NCI-H2196 (cell line): ENCODE data around the gene LINGO3.
A peak's percentile ranks its signal among the peaks of the same experiment; 100 is the strongest.
"Not testable (repeated sequence)": the region's sequence is repeated elsewhere in the genome, so short reads cannot be mapped to it uniquely, and the experiment has no call there.

Source experiments
- DNase-seq: peaks from one replicate; lab custom pipeline; 2025; ENCODE audit not compliant: unreplicated experiment; lab: John Stamatoyannopoulos, UW

The LINGO3 gene, protein sequence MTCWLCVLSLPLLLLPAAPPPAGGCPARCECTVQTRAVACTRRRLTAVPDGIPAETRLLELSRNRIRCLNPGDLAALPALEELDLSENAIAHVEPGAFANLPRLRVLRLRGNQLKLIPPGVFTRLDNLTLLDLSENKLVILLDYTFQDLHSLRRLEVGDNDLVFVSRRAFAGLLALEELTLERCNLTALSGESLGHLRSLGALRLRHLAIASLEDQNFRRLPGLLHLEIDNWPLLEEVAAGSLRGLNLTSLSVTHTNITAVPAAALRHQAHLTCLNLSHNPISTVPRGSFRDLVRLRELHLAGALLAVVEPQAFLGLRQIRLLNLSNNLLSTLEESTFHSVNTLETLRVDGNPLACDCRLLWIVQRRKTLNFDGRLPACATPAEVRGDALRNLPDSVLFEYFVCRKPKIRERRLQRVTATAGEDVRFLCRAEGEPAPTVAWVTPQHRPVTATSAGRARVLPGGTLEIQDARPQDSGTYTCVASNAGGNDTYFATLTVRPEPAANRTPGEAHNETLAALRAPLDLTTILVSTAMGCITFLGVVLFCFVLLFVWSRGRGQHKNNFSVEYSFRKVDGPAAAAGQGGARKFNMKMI

DNA sequence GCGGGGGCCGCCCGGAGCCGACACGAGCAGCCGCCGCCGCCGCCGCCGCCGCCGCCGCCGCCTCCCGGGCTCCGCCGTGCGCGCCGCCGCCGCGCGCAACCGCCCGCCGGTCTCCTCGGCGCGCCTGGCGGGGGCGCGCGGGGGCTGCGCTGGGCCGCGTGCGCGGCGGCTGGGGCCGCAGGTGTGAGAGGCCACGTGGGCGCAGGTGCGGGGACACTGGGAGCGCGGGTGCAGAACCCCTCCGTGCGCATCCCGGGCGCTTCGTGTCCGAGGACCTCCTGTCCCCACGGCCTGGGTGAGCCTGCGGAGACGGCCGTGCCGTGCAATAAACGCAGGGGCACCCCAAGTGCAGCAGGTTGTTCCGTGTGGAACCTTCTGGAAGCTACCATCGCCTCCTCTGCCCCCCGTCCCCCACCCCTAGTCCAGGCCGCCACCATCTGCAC, at the start of gene LINGO3:
Gene LINGO3, minus strand, starts transcription at position 41 of the 443 bp plus-strand sequence. CDS start 16,378 bp downstream, outside the sequence.
- peak; percentile 64 for DNase-seq

DNA sequence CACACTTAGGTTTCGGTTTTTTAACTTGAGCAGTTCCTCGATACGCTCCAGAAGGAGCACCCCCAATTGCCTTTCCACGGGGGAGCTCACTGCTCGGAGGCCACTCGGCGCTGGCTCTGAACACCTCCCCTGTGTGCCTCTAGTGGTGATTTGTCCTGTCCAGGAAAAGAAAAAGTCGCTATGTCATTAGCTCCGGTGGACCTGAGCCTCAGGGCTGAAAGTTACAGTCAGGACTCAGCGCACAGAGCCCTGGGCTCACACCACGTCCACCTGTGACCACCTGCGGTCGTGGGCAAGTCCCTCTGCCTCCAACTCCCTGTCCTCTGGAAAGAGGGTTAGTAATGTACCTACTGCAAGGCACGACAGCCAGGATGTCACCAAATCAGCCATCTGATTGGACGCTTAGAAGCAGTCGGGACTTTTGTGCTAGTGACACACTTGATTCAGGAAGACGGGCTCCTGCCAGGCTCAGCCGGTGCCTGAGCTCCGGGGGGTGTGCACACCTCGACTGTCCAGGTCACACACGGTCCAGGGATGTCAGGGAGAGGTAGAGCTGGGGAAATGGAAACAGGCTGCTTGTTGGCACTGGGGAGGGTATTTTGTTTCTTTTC, 48.2 kb upstream of the LINGO3 start:
- DNase-seq: no peak

DNA sequence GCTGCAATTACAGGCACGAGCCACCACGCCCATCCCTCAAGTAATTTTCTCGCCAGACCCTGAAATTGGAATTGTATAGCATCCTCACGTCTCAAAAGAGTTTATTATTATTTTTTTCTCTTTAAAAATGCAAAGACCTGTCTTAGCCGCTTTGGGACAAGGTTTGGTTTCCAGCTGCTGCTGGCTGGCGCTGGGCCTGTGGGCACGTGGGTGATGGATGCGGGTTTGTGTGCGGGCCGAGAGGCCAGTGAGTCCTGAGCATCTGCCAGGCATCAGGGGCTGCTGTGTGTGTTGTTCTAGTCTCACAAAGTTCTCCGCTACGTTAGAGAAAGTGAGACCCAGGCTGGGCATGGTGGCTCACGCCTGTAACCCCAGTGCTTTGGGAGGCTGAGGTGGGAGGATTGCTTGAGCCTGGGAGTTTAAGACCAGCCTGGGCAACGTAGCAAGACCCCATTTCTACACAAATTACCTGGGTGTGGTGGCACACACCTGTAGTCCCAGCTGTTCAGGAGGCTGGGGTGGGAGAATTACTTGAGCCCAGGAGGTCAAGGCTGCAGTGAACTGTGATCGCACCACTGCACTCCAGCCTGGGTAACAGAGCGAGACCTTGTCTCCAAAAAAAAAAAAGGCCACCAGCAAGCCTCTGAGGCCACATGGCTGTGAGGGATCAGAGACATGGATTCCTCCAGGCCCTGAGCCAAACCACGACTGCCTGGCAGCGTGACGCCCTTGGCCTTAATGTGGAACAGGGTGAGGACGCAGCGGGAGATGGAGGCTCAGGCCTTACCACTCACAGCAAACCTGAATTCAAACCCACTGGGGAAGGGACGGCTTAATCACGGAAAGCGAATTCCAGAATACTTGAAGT, 47.4 kb upstream of the LINGO3 start:
- peak; percentile 11 for DNase-seq

DNA sequence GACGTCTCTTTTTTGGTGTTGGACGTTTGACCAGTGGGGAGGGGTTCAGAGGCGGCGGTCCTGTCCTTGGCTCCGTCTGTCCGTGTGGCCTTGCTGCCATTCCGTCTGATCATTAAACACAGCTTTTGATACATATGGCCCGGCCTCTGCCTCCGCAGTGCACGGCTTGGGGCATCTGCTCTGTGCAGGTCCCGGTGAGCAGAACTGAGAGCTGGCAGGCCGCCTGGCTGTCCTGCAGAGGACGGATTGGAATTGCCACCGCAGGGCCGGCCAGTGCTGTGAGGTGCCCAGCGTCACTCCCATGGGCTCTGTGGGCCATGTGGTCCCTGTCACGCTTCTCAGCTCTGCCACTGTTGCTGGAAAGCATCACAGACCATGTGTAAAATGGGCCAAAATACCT, 46.7 kb upstream of the LINGO3 start:
- DNase-seq: no peak

DNA sequence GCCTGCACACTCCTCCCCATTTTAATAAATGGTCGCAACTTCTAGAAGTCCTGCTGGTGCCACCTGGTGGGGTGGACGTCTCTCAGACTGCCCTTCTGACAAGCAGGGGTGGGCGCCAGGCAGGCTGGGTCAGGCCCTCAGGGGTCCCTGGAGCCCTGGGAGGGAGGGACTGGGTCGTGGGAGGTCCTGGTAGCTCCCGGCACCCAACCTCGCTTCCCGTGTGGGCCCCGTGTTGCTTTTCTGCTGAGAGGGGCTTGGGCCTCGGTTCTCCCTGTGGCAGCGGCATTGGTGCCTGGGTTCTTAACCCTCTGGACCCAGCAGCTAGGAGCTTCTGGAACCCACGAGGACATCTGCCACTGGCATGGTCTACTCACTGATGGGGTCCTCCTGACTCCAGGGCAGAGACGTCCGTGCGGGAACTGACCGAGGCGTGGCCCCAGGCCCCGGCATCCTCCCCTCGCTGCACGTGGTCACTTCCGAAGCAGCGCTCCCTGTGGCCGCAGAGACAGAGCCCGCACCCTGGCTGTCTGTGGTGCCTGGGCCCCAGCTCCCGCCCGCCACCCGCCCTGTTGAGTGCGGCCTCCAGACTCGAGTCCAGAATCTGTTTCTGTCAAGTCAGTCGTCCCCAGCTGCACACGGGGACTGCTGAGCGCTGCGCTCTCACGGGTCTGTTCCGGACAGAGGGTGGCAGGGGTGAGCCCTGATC, 46.1 kb upstream of the LINGO3 start:
- DNase-seq: no peak

DNA sequence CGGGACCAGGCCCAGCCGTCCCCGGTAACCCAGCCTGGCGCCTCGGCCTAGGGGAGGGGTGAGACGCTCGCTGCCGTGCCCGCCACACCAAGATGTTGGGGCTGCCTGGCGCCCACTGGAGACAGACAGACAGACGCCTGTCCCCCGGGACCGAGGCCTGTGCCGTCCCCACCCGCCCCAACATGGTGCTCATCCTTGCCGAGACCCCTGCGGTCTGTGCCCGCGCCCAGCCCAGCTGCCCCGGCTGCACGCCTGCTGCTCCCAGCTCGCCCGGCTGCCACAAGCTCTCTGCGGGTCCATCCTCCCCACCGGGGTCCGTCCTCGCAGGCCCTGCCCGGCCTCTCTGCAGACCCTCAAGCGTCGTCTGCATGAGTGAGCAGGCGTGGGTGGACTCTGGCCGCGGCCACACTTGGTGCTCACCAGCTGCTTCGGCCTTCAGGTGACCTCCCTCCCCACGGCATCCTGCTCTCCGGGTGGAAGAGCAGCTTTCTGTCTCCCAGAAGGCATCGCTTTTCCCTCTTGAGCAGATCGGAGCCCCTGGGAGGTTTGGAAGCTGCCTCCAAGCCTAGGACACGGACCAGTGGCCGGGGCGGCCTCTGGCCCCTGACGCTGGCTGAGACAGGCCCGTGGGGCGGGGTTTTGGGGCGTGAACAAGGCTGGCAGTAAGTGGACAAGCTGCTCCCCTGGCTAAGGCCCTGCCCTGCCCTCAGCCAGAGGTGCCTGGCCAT, 45.4 kb upstream of the LINGO3 start:
- no peak for DNase-seq

DNA sequence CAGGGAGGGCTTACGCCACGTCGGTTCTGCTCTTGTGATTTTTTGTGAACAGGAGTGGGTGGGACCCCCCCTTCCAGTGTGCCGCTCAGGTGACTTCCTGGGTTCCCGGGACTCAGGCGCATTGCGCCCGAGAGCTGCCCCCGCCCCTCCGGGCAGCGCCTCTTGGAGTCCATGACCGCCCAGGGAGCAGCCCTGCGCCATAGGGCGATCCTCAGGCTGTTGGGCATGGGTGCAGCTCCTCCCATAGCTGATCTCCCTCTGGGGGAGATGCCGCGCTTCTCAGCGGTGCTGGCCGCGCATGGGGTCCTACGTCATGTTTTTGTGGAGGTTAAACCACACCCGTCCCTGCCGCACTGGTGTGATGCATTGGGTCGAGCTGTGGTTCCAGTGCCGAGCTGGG, 44.2 kb upstream of the LINGO3 start:
- DNase-seq: no peak

DNA sequence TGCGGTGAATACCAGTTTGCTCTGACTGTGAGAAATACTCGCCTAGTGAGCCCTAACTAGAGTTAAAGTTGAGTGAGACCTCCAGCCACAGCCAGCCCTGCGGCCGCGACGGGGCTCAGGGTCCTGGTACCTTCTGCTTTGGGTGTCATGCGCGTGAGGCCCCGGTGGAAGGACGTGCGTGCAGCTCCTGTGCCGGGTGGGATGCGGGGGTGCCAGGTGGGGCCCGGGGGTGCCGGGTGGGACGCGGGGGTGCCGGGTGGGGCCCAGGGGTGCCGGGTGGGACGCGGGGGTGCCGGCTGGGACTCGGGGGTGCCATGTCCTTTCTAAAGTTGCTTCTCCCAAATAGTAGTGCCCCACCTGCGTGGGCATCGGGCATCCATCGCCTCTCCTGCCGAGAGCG, 43.6 kb upstream of the LINGO3 start:
- no peak for DNase-seq

DNA sequence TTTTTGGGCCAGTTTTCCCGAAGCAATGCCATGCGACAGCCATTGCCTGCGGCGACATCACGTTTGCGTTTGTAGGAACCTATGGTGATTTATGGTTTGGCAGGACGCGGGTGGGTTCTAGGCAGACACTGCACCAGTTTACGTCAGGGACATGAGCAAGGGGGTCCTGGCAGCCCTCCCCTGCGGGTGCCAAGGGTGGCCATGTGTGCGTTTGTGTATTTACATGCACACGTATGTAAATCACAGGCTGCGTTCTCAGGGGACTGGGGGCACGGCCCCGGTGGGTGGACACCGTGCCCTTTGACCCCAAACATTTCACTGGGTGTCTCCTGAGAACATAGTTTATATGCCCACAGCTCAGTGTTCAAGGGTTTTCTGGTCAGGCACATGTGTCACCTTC, 42.7 kb upstream of the LINGO3 start:
- DNase-seq: no peak

DNA sequence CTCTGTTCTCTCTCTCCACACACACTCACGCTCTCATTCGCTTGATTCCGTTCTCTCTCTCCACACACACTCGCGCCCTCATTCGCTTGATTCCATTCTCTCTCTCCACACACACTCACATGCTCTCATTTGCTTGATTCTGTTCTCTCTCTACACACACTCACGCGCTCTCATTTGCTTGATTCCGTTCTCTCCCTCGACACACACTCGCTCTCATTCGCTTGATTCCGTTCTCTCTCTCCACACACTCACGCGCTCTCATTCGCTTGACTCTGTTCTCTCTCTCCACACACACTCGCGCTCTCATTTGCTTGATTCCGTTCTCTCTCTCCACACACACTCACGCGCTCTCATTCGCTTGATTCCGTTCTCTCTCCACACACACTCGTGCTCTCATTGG, 41.9 kb upstream of the LINGO3 start:
- DNase-seq: not testable (repeated sequence)

DNA sequence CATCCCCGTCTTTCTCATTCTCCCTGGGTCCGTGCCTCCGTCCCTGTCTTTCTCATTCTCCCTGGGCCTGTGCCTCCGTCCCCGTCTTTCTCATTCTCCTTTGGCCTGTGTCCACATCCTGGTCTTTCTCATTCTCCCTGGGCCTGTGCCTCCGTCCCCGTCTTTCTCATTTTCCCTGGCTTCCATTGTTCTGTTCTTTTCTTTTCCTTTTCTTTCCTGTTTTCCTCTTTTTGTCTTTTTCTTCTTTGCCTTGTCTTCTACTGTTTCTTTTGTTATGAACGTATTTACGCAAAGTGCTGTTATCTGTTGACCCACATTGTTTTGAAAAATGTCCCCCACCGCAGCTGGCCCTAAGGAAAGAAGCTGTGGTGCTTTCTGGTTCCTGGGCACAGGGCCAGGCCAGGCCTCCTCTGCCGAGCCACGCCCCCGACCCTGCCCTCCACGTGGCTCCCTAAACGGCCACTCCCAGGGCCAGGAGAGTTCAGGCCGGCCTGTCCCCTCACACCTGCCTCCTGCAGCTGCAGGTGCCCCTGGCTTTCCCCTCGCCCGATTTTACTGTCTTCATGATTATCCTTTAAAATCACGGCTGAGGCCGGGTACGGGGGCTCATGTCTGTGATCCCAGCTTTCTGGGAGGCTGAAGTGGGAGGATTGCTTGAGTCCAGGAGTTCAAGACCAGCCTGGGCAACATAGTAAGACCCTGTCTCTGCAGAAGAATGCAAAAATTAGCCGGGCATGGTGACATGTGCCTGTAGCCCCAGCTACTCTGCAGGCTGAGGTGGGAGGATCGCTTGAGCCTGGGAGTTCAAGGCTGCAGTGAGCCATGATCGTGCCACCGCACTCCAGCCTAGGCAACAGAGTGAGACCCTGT, 38.1 kb upstream of the LINGO3 start:
- DNase-seq: peak; percentile 86

DNA sequence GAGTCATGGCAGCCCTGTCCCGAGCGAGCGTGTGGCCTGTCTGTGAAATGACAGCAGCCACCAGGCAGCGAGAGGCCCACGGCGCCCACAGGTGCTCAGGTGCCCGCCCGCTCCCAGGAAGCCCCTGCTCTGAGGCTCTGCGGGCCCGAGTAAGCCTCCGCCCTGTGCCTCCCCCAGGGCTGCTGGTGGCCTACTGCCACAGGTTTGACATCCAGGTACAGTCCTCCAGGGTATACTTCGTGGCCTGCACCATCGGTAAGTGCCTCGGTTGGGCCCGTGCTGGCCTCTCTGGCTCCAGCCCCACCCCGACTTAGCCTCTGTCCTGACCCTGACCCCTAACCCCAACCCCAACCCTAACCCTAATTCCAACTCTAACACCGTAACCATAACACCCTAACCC, 37.1 kb upstream of the LINGO3 start:
- no peak for DNase-seq

DNA sequence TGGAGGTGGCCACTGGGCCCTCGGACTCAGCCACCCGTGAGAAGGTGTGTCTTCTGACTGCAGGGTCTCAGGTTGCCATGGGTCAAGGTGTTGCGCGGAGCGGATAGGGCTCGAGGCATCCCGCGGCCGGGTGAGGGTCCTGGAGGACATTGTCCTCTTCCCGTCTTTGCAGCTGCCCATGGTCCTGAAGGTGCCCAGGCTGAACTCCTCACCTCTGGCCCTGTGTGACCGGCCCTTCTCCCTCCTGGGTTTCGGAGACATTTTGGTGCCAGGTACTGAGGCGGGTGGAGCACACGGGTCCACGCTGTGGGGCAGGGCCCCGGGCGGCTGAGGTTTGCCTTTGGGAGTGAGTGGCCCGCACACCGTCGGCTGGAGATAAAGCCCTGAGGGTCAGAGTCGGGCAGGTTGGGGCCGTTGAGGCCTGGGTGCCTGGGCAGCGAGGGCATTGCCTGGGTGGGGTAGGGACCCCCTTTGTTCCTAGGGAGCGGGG, 36.5 kb upstream of the LINGO3 start:
- DNase-seq: no peak

DNA sequence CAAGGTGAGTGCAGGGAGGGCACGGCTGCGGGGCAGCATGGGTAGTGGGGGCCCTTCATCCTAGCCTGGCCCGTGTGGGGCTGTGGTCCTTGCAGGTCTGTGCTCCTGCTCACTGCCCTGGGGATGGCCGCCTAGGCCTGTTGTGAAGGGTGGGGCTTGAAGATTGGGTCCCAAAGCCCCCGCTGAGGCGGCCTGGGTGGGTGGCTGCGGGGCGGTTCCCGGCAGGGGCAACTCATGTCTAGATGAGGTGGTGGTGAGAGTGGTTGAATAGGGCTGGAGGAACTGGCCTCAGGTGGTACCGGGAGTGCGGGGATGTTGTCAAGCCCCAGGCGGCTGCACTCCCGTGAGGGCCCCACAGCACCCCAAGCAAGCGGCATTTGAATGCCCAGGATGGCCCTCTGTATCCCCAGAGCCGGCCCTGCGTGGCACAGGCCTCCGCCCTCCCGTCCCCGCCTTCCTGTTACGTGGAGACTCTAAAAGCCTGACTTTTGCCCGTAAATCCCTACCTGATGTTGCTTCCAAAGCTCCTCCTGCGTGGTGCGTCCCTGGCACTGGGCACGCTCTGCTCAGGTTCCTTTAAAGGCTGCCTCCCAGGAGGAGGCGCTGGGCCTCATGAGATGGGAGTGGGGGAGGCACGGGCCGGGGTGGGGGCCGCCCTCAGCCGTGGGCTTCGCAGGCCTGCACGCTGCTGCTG, 35.5 kb upstream of the LINGO3 start:
- no peak for DNase-seq

DNA sequence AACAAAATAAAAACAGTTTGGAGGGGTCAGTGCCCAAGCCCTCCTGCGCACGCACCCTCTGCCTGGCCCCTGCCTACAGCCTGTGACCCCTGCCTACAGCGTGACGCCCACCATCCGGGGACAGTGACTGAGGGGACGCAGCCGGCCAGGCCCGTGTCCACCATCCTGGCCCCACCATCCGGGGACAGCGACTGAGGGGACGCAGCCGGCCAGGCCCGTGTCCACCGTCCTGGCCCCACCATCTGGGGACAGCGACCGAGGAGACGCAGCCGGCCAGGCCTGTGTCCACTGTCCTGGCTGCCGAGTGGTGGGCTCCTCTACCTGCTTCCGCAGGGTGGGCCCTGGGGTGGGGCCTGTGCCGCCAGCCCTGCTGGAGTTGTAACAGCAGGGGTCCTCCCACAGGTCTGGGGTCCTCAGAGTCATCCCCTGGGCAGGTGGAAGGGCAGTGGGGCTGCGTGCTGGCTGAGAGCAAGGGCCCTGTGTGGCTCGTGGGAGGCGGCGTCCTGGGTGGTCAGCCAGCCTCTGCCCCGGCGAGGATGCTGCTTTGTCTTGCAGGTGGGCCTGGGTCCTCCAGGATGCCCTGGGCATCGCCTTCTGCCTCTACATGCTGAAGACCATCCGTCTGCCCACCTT, 34.8 kb upstream of the LINGO3 start:
- no peak for DNase-seq

DNA sequence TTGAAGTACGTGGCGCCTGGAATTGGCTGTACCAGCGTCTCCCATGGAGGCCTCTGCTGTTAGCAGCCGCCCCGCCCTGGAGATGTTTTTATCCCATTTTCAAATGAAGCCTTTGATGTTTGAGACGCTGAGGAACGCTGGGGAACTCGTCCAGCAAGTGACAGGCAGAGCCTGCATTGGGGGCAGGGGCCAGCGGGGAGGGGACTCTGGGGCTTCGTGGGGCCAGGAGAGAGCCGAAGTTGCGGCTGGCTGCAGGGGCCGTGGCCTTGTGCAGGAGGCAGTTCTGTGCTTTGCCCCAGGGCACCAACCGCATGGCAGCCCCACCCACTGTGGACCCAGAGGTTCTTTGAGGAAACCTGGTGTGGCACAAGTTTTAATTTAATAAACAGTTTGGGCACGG, 34.0 kb upstream of the LINGO3 start:
- DNase-seq: no peak

DNA sequence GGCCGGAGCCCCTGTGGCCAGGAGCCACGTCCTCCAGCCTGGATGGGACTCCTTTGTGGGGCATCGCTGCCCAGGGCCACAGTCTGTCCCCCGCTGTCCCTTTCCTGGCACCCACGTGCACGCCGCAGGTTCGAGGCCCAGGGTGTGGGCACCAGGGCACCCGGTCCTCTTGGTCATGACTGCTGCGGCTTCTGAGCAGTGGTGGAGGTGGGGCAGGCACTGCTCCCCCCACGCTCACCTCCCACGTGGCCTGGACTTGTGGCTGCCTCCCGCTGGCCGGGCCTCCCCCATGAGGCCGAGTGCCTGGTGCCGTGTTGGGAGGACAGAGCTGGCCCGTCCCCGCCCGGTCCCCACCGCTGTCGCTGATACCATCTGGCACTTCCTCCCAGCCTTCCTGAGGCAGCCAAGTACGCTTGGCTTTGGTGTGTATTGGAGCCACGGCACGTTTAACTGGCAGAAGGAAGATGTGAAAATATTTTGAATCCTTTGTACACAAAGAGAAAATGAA, 33.3 kb upstream of the LINGO3 start:
- DNase-seq: no peak
